ENCODE measurements around the gene STARD6. TPM values are rescaled to one million over a fixed set of nuclear protein-coding genes. Genes with fewer than 3 reads are reported as not detected.

The STARD6 gene
- total RNA-seq, 1 experiment from 2014 or later = not detected

GRCh38 chr18:54330768-54331548, 26.7 kb downstream of the STARD6 start:
- POLR2A ChIA-PET = no interaction called here
- no peaks in the 10 kb centered on the region for H3K4me1 ChIP-seq (ENCODE audit: control insufficient read depth, insufficient read depth, low read length)
- no peaks in the 10 kb centered on the region for H3K9me3 ChIP-seq (ENCODE audit: control insufficient read depth, insufficient read depth, low read depth, low read length)
- CTCF ChIA-PET = no interaction called here
- intact Hi-C loops (cut with micrococcal nuclease; ENCODE audit: unreplicated experiment) (no loop called here), in situ Hi-C loops (cut with HindIII; ENCODE audit: low pct_unique_long_range_greater_than_20kb, low sequenced_read_pairs) (no loop called here)
- TF ChIP-seq SIN3A (IDR thresholded peaks at IDR 0.05; ENCODE audit: borderline replicate concordance, insufficient read depth, low read depth, low read length) = no peak
- TF ChIP-seq POLR2AphosphoS5 (IDR thresholded peaks at IDR 0.05; ENCODE audit: low read depth, low read length) = no peak
- no peak for TF ChIP-seq TCF7L2 (IDR thresholded peaks at IDR 0.05; ENCODE audit: low read depth, low read length)
- TF ChIP-seq REST (IDR thresholded peaks at IDR 0.05; ENCODE audit: insufficient read depth in 1 of 2, low read depth in 2 of 2, low read length in 1 of 2) = no peak
- no peak; the same call in 1 of the 2 replicates for TF ChIP-seq CTCF (IDR thresholded peaks at IDR 0.05)
- no peak for ATAC-seq
- no peak for DNase-seq (ENCODE audit: low read depth, low spot score)
- no TSS peak for BruUV-seq (replicated peaks)
- H3K4me3 ChIP-seq (ENCODE audit: low read depth in 2 of 2, low read length in 2 of 2) = no peak overlapping the region
- H3K27ac ChIP-seq (ENCODE audit: low read length) = no peak overlapping the region
- H3K36me3 ChIP-seq (ENCODE audit: control insufficient read depth, insufficient read depth, low read length) = no peaks in the 10 kb centered on the region
- no peaks in the 10 kb centered on the region for H3K27me3 ChIP-seq (ENCODE audit: control insufficient read depth, insufficient read depth, low read length)

GRCh38 chr18:54329787-54330186, 27.9 kb downstream of the STARD6 start:
- BruUV-seq (replicated peaks) = no TSS peak
- DNase-seq (ENCODE audit: low read depth, low spot score) (no peak), ATAC-seq (no peak)
- Histone ChIP-seq H3K36me3 (ENCODE audit: control insufficient read depth, insufficient read depth, low read length) (no peaks in the 10 kb centered on the region), H3K4me1 (ENCODE audit: control insufficient read depth, insufficient read depth, low read length) (no peaks in the 10 kb centered on the region), H3K27me3 (ENCODE audit: control insufficient read depth, insufficient read depth, low read length) (no peaks in the 10 kb centered on the region), H3K27ac (ENCODE audit: low read length) (no peak overlapping the region), H3K9me3 (ENCODE audit: control insufficient read depth, insufficient read depth, low read depth, low read length) (no peaks in the 10 kb centered on the region), H3K4me3 (ENCODE audit: low read depth in 2 of 2, low read length in 2 of 2) (no peak overlapping the region)
- CTCF ChIA-PET = no interaction called here
- intact Hi-C loops (cut with micrococcal nuclease; ENCODE audit: unreplicated experiment) = no loop called here
- in situ Hi-C loops (cut with HindIII; ENCODE audit: low pct_unique_long_range_greater_than_20kb, low sequenced_read_pairs) = no loop called here
- POLR2A ChIA-PET = no interaction called here
- TF ChIP-seq CTCF (IDR thresholded peaks at IDR 0.05) = no peak
- TF ChIP-seq POLR2AphosphoS5 (IDR thresholded peaks at IDR 0.05; ENCODE audit: low read depth, low read length) = no peak
- no peak for TF ChIP-seq SIN3A (IDR thresholded peaks at IDR 0.05; ENCODE audit: borderline replicate concordance, insufficient read depth, low read depth, low read length)
- no peak for TF ChIP-seq TCF7L2 (IDR thresholded peaks at IDR 0.05; ENCODE audit: low read depth, low read length)
- TF ChIP-seq REST (IDR thresholded peaks at IDR 0.05; ENCODE audit: insufficient read depth in 1 of 2, low read depth in 2 of 2, low read length in 1 of 2) = no peak
